ENCODE results near the gene CLCN1.

The CLCN1 gene

GRCh38 chr7:143397710-143398530, 82.0 kb downstream of the CLCN1 start:
- DNase-seq (ENCODE audit: low spot score): no peak

GRCh38 chr7:143398616-143399015, 82.7 kb downstream of the CLCN1 start:
- no peak for DNase-seq (ENCODE audit: low spot score)

DNA sequence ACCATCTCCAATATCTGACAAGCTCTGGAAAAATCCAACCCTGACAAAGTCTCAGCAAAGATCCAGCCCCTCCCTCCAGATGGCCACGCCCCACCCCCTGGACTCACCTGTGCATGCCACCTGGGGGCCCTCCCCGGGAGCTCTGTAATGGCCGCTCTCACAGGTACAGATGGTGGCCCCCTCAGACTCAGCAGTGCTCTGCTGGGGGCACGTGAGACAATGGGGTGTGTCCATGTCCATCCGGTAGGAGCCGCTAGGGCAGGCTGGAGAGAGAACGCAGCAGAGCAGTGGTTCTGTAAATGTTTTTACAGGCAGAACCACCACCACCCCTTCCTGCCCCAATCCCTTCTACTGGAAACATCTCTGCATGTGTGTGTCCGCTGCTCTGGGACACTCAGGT, 83.2 kb downstream of the CLCN1 start:
- no peak for DNase-seq (ENCODE audit: low spot score)

GRCh38 chr7:143399642-143400041, 83.7 kb downstream of the CLCN1 start:
- DNase-seq (ENCODE audit: low spot score): no peak

DNA sequence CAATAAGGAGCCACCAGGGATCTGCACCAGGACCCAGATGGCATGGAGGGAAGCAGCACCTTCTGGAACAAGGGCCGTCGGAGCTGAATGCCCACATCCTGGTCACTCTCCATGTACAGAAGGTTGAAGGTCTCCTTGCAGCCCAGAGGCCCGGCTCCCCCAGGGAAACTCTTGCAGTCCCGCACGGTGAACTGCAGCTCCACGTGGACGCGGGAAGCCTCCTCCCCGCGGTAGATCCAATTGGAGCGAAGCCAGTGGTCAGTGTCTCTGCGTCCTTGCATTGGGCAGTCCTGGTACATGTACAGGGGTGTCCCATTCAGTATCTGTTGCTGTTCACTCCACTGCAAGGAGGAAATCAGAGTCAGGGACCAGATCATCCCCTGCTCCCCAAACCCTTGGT, 85.4 kb downstream of the CLCN1 start:
- no peak for DNase-seq (ENCODE audit: low spot score)
